ENCODE results near the gene GABRR2.
"Not testable (repeated sequence)": the region's sequence is repeated elsewhere in the genome, so short reads cannot be mapped to it uniquely, and the experiment has no call there.

GABRR2 gene

DNA sequence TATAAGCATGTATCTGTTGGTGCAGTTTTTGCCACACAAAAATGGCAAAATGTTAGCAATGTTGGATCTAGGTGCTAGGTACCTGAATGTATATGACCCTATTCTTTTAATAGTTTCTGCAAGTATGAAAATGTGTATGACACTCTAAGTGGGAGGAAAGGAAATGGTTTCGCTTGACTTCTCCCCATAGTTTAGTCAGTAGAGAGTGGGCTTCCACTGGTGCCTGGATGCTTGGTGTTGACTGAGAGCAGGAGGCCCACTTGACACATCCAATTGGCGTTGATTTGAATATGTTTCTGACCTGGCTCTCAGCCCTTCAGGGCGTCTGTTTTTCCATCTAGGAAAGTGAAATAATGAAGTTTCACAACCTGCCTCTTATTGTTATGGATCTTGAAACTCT, 56.2 kb downstream of the GABRR2 start:
- DNase-seq (ENCODE audit: low read depth in 2 of 2): no peak

- DNase-seq (ENCODE audit: low read depth in 2 of 2): no peak
These were observed 57.3 kb downstream of the GABRR2 start for GRCh38 chr6:89257781-89258180.

DNA sequence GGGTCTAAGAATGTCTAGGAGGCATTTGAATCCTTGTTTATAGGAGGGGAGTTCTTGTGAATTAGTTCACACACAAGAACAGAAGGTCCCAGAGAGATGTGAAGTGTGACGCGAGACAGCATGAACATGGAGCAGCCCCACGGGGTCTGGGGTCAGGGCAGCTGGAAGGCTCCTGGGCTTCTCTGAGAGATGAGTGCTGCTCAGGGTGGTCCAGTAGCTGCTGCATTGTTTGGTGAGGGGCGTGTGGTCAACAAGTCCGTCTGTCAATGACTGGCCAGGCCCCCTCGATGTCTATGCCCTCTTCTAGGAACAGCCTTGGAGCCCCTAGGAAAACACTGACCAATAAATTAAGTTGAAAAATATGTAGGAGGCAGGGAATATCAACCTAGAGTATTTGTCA, 57.8 kb downstream of the GABRR2 start:
- no peak for DNase-seq (ENCODE audit: low read depth in 2 of 2)

DNA sequence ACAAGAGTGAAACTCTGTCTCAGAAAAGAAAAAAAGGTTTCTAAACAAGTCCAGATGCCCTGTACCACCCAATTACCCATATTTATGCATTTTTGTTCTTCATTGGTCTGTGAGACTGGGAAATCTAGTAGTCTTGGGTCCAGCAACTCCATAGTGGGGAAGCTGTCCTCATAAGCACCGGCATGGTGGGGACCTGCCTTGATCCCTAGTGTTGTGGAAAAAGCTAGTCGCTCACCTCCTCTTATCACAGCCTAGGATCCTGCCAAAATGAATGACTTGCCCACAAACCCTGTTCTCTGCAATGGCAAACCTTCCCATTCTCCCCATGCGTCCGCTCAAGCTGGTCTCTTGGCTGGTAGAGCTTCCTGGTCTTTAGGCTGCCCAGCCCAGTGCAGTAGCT, 59.7 kb downstream of the GABRR2 start:
- no peak for DNase-seq (ENCODE audit: low read depth in 2 of 2)

- DNase-seq (ENCODE audit: low read depth in 2 of 2): no peak
These were observed 60.5 kb downstream of the GABRR2 start for GRCh38 chr6:89254569-89254968.

DNA sequence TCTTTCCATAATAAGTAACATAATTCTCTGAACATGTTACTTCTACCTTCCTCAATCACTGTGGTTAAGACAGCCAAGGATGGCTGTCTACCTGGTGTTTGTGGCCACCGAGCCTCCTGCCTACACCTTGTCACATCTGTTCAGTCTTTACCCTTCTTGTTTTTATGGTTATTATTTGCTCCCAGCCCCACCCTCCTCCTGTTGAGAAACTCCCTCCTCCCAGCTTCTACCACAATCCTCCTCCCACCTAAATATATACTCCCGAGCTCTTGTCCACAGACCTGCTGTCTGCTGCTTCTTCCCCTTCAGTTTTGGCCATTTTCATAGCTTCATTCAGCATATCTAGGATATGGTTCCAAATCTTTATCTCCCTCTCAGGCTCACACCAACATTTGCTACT, 62.2 kb downstream of the GABRR2 start:
- no peak for DNase-seq (ENCODE audit: low read depth in 2 of 2)

DNA sequence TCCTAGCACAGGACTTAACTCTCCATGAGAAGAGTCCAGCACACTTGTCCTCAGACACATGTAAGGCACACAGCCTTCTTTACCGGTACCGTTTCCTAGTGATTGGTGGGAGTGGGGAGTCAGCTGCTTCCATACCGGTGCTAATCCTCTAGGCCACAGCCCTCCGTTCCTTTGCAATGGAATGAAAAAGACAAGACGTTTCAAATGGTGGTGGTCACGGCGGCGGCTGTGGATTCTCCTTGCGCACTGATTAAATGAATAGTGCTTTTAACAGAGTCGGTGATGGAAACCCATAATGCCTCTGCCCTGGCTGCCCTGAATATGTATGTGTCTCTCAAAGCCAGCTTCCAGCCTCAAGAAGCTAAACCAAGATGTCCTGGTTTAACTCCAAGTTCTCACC, 63.1 kb downstream of the GABRR2 start:
- no peak for DNase-seq (ENCODE audit: low read depth in 2 of 2)

DNA sequence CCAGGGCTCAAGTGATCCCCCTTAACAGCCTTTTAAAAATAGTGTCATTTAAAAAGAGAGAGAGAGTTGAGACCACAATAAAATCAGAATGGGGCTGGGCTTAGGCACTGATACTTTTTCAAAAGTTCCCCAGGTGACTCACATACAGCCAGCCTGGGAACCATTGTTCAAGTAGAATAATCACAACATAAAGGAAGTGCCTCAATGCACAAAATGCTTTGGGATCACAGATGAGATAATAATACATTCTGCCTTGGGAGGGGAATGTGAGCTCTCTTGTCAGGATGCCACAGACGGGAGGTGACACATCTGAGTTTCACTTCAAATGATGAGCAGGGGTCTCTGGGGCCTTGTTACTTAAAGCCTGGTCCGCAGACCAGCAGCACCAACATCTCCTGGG, 63.9 kb downstream of the GABRR2 start:
- no peak for DNase-seq (ENCODE audit: low read depth in 2 of 2)

GRCh38 chr6:89250239-89250638, 64.9 kb downstream of the GABRR2 start:
- no peak for DNase-seq (ENCODE audit: low read depth in 2 of 2)

DNA sequence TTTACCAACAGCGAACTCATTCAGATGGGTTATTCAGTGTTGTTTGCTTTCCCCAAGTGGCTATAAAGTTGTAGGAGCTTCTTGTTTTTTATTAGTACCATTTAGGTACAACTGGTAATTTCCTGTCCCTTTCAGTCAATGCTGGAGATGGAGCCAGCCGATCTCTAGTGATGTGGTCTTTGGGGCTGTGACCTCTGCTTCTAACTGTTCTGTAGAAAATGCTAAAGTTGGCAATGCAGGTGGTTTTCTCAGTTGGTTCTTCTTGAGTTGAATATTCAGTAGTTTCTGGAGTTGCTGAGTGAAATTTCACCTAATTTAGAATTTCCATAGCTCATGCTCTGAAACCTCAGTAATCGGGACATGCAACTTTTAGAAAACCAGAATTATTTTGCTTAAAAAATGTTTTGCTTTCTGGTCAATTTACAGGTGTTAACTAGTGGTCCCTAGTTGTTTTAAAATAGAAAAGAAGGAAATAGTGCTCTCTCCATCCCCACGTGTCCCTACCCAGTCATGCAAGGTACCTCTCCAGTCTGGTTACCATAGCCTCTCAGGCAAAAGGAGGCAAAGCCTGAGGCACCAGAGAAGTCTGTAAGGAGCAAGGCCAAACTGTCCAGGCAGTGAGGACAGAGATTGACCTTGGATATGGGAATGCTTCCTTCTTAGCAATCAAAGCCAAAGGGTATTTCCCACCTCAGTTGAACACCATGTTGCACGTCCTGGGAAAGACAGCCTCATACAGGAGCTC, 70.7 kb downstream of the GABRR2 start:
- DNase-seq (ENCODE audit: low read depth in 2 of 2): no peak

DNA sequence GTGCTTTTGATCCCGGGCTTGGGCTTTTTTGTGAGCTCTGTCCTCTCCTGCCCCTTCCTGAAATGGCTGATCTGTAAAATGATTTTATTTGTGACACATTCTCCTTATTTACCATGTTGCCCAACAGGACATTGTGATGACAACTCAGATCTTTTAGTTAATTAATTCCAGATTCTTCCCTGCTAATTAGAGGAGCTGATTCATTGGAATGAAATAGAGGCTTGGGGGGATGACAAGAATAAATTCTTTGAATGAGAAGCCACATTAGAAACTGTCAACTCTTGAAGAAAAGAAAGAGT, 71.8 kb downstream of the GABRR2 start:
- no peak for DNase-seq (ENCODE audit: low read depth in 2 of 2)

DNA sequence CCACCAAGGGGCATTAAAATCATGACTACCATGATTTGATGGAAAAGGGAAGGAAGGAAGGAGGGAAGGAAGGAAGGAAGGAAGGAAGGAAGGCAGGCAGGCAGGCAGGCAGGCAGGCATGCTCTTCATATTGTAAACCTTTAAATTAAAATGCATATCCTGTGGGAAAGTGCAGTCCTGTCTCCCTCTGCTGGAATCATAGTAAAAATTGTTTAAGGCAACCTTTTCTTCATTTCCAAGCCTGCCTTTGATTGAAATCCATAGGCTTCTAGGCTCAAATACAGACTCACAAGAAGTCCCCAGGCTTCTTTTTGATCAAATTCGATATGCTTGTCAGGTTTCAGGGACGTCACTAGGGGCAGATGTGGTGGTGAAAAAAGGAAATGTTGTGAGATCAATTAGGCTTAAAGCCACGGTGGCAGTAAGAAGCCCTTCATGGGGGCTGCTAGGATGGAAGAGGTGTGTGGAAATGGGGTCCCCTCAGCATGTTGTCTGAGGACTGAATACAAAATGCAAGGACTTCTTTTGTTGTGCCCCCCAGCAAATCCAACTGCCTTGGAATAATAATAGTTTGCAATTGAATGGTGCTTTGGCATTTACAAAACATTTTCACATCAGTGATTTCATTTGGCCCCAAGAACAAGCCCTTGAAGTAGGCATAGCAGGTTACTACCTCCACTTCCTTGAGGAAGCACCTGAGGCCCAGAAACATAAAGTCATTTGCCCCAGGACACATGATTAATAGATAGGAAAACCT, 72.3 kb downstream of the GABRR2 start:
- DNase-seq (ENCODE audit: low read depth in 2 of 2): no peak

DNA sequence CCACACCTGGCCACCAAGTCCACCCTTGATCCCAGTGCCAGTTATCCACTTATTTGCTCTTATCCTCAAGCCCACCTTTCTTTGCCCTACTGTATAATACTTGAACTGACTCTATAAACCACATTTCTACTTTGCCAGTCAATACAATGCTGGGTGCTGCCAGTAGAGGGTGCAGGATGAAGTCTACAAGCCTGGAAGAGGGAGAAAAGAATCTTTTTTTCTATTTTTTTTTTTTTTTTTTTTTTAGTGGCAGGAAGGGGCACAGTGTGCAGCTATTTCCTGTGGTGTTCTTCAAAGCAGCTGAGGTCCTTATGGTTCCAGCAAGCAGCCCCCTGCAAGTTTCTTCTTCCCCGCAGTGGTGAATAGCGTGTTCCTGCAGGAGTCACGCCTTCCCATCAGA, 75.8 kb downstream of the GABRR2 start:
- no peak for DNase-seq (ENCODE audit: low read depth in 2 of 2)

DNA sequence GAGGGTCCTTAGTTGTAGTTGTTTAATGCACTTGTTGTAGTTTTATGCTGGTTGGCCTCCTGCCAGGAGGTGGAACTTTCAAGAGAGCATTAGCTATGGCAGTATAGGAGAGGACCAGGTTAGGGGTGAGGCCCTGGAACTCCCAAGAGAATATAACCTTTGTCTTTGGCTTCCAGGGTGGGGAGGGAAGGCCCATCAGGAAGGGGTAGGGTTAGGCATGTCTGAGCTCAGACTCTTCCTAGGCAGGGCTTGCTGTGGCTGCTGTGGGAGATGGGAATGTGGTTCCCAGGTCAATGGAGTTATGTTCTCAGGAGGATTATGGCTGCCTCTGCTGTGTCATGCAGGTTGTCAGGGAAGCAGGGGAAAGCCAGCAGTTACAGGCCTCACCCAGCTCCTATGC, 77.9 kb downstream of the GABRR2 start:
- no peak for DNase-seq (ENCODE audit: low read depth in 2 of 2)

DNA sequence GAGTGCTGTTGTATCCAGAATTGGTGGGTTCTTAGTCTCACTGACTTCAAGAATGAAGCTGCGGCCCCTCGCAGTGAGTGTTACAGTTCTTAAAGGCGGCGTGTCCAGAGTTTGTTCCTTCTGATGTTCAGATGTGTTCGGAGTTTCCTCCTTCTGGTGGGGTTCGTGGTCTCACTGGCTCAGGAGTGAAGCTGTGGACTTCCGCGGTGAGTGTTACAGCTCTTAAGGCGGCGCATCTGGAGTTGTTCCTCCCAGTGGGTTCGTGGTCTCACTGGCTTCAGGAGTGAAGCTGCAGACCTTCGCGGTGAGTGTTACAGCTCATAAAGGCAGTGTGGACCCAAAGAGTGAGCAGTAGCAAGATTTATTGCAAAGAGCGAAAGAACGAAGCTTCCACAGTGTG, 81.5 kb downstream of the GABRR2 start:
- not testable (repeated sequence) for DNase-seq (ENCODE audit: low read depth in 2 of 2)

DNA sequence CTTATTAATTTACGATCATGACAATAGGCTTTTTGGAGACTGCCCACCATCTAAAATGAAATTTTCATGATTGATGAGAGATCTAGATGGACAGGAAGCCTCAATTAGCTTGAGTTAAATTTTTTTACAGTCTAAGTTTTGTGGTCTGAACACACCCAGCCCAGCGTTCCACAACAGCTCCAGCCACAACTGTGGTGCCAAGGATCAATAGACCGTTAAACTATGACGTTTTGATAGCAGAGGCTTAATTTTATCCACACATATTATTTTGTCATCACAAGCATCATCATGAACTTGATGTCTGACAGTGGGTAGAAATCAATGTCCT, 92.4 kb downstream of the GABRR2 start:
- DNase-seq (ENCODE audit: low read depth in 2 of 2): no peak

DNA sequence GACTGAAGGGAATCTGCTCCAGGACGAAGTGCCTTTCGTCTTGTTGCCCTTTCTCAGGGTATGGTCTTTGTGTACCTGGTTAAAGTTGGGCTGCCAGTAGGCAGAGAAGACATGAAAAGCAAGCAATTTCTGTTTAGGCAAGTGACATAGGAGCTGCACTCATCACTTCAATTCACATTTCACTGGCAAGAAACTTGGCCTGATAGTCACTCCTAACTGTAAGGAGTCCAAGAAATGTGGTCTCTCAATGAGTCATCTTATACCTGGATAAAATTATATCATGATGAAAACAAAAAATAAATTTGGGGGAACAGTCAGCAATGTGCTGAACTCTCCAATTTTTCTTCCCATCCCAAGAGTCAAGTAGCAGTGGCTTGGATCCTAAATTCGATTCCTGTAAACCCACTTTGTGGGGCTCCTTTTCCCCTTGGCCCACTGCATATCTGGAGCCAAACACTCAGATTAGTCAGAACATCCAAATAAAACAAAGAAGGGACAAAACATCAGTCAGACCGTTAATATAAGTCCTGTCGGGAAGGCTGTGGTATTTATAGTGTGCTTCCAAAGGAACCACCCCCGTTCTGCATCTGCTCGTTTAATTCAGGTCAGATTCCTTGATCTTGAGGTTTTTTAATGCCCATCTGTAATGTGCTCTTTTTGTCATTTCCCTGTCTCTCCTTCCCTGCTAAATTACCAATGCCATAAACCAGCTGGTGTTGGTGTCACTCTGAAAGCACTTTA, 93.0 kb downstream of the GABRR2 start:
- DNase-seq (ENCODE audit: low read depth in 2 of 2): no peak

DNA sequence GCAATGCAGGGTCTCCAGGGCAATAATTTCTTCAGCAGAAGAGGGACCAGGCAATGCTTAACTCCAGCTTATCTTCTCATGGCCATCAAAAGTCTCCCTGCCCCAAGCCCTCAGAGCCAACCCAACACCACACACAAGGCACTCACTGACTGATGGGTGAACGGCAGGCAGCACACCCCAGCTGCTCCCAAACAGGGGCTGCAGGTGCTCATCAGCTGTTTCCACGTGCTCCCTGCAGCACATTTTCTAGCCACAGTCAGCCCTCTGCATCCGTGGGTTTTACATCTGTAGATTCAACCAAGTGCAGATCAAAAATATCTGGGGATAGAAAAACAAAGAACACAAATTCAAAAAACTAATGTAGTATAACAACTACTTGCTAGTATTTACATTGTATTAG, 94.0 kb downstream of the GABRR2 start:
- no peak for DNase-seq (ENCODE audit: low read depth in 2 of 2)

DNA sequence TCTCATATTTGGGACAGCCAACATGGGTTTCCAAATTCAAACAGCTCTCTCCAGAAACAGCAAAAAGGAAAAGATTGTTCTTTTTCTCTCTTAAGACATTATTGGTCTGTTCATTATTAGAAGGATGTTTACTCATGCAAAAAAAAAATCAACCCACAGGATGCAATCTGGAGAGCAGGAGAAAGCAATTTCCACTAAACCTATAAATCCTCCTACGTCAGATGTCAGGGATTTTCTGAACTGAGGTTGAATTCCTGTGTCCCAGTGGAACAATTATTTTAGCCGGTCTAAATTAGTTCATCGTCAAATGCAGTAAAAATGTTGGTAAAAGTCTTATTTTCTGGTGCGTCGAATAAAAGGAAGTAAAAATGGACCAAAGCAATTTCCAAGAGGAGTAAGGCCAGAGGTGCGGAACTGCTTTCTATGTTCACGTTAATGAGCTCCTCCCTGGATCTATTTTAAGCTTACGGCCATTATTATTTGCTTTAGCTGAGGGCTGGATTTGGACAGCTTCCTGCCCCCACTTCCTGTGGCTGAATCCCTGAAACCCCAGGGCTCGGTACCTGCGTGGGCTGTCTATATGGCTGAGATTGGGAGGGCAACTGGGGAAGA, 97.7 kb downstream of the GABRR2 start, which contains the start of gene GABRR1:
Gene GABRR1 (minus strand): TSS at position 60 of the 612 bp plus-strand sequence. CDS start 36 bp downstream, at position 24.
- no peak for DNase-seq (ENCODE audit: low read depth in 2 of 2)

DNA sequence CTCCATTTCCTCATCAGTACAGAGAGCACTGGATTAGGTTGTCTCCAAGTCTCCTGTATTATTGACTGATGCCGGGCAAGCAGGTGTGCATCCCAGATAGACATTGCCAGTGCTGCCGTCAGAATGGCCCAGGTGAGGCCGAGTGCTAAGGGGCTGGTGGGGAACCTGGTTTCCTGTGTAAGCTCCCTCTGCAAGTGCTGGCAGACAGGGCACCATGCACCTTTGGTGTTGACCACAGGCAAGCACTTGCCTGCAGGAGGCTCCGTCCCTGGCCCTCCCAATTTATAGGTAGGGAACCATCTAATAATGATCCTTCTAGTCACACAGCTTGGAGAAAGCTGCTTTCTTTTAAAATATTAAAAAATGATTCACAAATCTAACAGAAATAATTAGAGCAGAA, 98.7 kb downstream of the GABRR2 start:
- DNase-seq (ENCODE audit: low read depth in 2 of 2): no peak

DNA sequence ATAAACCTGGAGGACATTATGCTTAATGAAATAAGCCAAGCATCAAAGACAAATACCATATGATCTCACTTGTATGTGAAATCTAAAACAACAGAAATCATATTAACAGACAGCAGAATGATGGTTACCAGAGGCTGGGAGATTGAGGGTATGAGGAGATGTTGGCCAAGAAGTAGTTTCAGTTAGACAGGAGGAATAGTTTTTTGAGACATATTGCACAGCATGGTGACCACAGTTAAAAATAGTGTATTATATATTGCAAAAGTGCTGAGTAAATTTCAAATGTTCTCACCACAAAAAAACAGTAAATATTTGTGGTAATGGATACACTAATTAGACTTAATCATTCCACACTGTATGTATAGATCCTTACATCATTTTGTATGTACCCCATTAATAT, 99.7 kb downstream of the GABRR2 start:
- DNase-seq (ENCODE audit: low read depth in 2 of 2): no peak

GRCh38 chr6:89214197-89214596, 100.9 kb downstream of the GABRR2 start:
- DNase-seq (ENCODE audit: low read depth in 2 of 2): no peak

DNA sequence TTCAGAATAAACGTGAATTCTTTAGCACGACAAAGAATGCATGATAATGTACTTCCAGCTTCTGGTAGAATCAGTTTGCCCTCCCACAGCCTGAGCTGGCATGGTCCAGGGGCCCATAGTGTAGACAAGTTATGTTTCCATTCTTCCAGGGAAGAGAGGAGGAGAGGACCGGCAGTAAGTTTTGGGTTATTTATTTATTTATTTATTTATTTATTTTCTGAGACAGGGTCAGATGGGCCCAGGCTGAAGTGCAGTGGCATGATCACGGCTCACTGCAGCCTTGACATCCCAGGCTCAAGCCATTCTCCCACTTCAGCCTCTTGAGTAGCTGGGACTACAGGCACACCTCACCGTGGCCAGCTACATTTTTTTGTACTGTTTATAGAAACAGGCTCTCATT, 102.6 kb downstream of the GABRR2 start:
- no peak for DNase-seq (ENCODE audit: low read depth in 2 of 2)

Data from stimulated activated CD8-positive, alpha-beta memory T cell treated with anti-CD3 and anti-CD28 coated beads, Interleukin-7, amount 100 ng/mL, for 1 hour (primary cell).